SJCRH30 (cell line): ENCODE data around the gene TIMM22. TPM values are rescaled to one million over a fixed set of nuclear protein-coding genes. Genes with fewer than 3 reads are reported as not detected.
A peak's percentile ranks its signal among the peaks of the same experiment; 100 is the strongest.
"Not testable (repeated sequence)": the region's sequence is repeated elsewhere in the genome, so short reads cannot be mapped to it uniquely, and the experiment has no call there.

Source experiments
- DNase-seq, 2 experiments: peaks; one replicate each; pipeline ENCODE4 v3.0.0-alpha.2; 2015 to 2020
- H3K27ac ChIP-seq: fragments of 250-450 bp; sonication (Bioruptor Pico); 2 replicates; pipeline ENCODE4 v1.5.1; 2020; ENCODE audit warnings: mild to moderate bottlenecking, moderate library complexity
- H3K27me3 ChIP-seq: fragments of 250-450 bp; sonication (Bioruptor Pico); 2 replicates; pipeline ENCODE4 v1.5.1; 2020; ENCODE audit warnings: mild to moderate bottlenecking, moderate library complexity
- H3K36me3 ChIP-seq: fragments of 250-450 bp; sonication (Bioruptor Pico); 2 replicates; pipeline ENCODE4 v1.5.1; 2020; ENCODE audit warnings: mild to moderate bottlenecking, moderate library complexity
- H3K4me1 ChIP-seq: fragments of 250-450 bp; sonication (Bioruptor Pico); 2 replicates; pipeline ENCODE4 v1.5.1; 2020; ENCODE audit warnings: mild to moderate bottlenecking, moderate library complexity
- H3K4me3 ChIP-seq: fragments of 250-450 bp; sonication (Bioruptor Pico); 2 replicates; pipeline ENCODE4 v1.5.1; 2020; ENCODE audit warnings: mild to moderate bottlenecking, moderate library complexity
- H3K9me3 ChIP-seq: fragments of 250-450 bp; sonication (Bioruptor Pico); replicated peaks from 2 replicates; pipeline ENCODE4 v1.5.1; 2020; ENCODE audit warnings: mild to moderate bottlenecking, moderate library complexity
- total RNA-seq: library from RNA; depleted of rRNA; stranded (reverse); fragments of >200 nt; shearing (Covaris generic); gene quantifications from 2 replicates; pipeline ENCODE4 v1.2.3, GENCODE V29; 2014; rRNA removed

Gene TIMM22
- 15.6 and 17.4 TPM in 2 replicates for total RNA-seq

- DNase-seq = peak; percentile 88 to 94
- H3K4me3 ChIP-seq = peak within 1 kb of the TSS; percentile 91
- no peaks in the 10 kb centered on the region for H3K9me3 ChIP-seq
- no peaks in the 10 kb centered on the region for H3K27me3 ChIP-seq
- H3K27ac ChIP-seq = peak within 1 kb of the TSS; percentile 97
- peaks cover 11% of the 10 kb centered on the region for H3K36me3 ChIP-seq
- H3K4me1 ChIP-seq = peaks cover 16% of the 10 kb centered on the region
Observed at GRCh38 chr17:996554-997344, at the start of gene TIMM22. Gene TIMM22, plus strand, starts transcription at chr17:997129. Its CDS starts 14 bp downstream, at chr17:997143.

- DNase-seq = peak; percentile 84 to 90
- peak overlapping the region; percentile 27; the same call in 1 of the 2 replicates for H3K27ac ChIP-seq
- H3K9me3 ChIP-seq = no peaks in the 10 kb centered on the region
Observed at GRCh38 chr17:948284-948852, 48.6 kb upstream of the TIMM22 start.

GRCh38 chr17:949623-950303 lies 47.2 kb upstream of the TIMM22 start:
- H3K4me1 ChIP-seq = peaks cover 11% of the 10 kb centered on the region; the same call in 1 of the 2 replicates
- no peaks in the 10 kb centered on the region for H3K36me3 ChIP-seq
- no peaks in the 10 kb centered on the region for H3K27me3 ChIP-seq
- H3K4me3 ChIP-seq = no peak overlapping the region
- H3K27ac ChIP-seq = no peak overlapping the region
- H3K9me3 ChIP-seq = no peaks in the 10 kb centered on the region
- no peak for DNase-seq

More at GRCh38 chr17:948284-948852, 48.6 kb upstream of the TIMM22 start:
- Histone ChIP-seq H3K4me3 (no peak overlapping the region), H3K36me3 (no peaks in the 10 kb centered on the region), H3K4me1 (peaks cover 11% of the 10 kb centered on the region; the same call in 1 of the 2 replicates), H3K27me3 (no peaks in the 10 kb centered on the region)

GRCh38 chr17:951325-952132 lies 45.4 kb upstream of the TIMM22 start:
- H3K4me3 ChIP-seq = peak overlapping the region; percentile 48
- no peaks in the 10 kb centered on the region for H3K27me3 ChIP-seq
- H3K9me3 ChIP-seq = no peaks in the 10 kb centered on the region
- peaks cover 11% of the 10 kb centered on the region; the same call in 1 of the 2 replicates for H3K4me1 ChIP-seq
- H3K36me3 ChIP-seq = no peaks in the 10 kb centered on the region
- peak overlapping the region; percentile 99 for H3K27ac ChIP-seq
- DNase-seq = peak; percentile 88

GRCh38 chr17:952592-952991 lies 44.3 kb upstream of the TIMM22 start:
- H3K9me3 ChIP-seq, H3K27ac ChIP-seq, H3K36me3 ChIP-seq, H3K4me3 ChIP-seq, DNase-seq, H3K27me3 ChIP-seq: not testable (repeated sequence)
- peaks cover 11% of the 10 kb centered on the region for H3K4me1 ChIP-seq

- Histone ChIP-seq H3K27ac (no peak overlapping the region), H3K4me1 (peaks cover 14% of the 10 kb centered on the region), H3K27me3 (no peaks in the 10 kb centered on the region), H3K4me3 (no peak overlapping the region), H3K36me3 (no peaks in the 10 kb centered on the region), H3K9me3 (no peaks in the 10 kb centered on the region)
- no peak for DNase-seq
Observed at GRCh38 chr17:953767-954166, 43.2 kb upstream of the TIMM22 start.

- H3K4me1 ChIP-seq = peaks cover 14% of the 10 kb centered on the region
- no peaks in the 10 kb centered on the region for H3K36me3 ChIP-seq
- no peaks in the 10 kb centered on the region for H3K27me3 ChIP-seq
- peak overlapping the region; percentile 15; the same call in 1 of the 2 replicates for H3K27ac ChIP-seq
- H3K4me3 ChIP-seq = no peak overlapping the region
- H3K9me3 ChIP-seq = no peaks in the 10 kb centered on the region
- DNase-seq = peak; percentile 51 to 57
Observed at GRCh38 chr17:954431-955164, 42.3 kb upstream of the TIMM22 start.

GRCh38 chr17:956905-957304 lies 40.0 kb upstream of the TIMM22 start:
- Histone ChIP-seq H3K27me3 (no peaks in the 10 kb centered on the region), H3K27ac (no peak overlapping the region)
- DNase-seq = no peak

GRCh38 chr17:957856-958421 lies 39.0 kb upstream of the TIMM22 start:
- no peak overlapping the region for H3K27ac ChIP-seq
- H3K27me3 ChIP-seq = no peaks in the 10 kb centered on the region
- no peaks in the 10 kb centered on the region for H3K36me3 ChIP-seq
- no peak overlapping the region for H3K4me3 ChIP-seq
- DNase-seq = no peak
- H3K9me3 ChIP-seq = no peaks in the 10 kb centered on the region
- H3K4me1 ChIP-seq = peaks cover 5% of the 10 kb centered on the region

More at GRCh38 chr17:956905-957304, 40.0 kb upstream of the TIMM22 start:
- H3K9me3 ChIP-seq = no peaks in the 10 kb centered on the region
- H3K4me1 ChIP-seq = peaks cover 5% of the 10 kb centered on the region
- no peak overlapping the region for H3K4me3 ChIP-seq
- no peaks in the 10 kb centered on the region for H3K36me3 ChIP-seq

- no peaks in the 10 kb centered on the region for H3K27me3 ChIP-seq
- no peaks in the 10 kb centered on the region for H3K9me3 ChIP-seq
- no peak overlapping the region for H3K27ac ChIP-seq
- no peak for DNase-seq
- H3K36me3 ChIP-seq = no peaks in the 10 kb centered on the region
- H3K4me3 ChIP-seq = no peak overlapping the region
- peaks cover 6% of the 10 kb centered on the region for H3K4me1 ChIP-seq
Observed at GRCh38 chr17:958712-959451, 38.0 kb upstream of the TIMM22 start.

GRCh38 chr17:962166-962565 lies 34.8 kb upstream of the TIMM22 start:
- peaks cover 13% of the 10 kb centered on the region for H3K4me1 ChIP-seq
- H3K4me3 ChIP-seq = no peak overlapping the region

GRCh38 chr17:962670-963069 lies 34.3 kb upstream of the TIMM22 start:
- Histone ChIP-seq H3K27ac (no peak overlapping the region), H3K4me1 (peaks cover 13% of the 10 kb centered on the region), H3K4me3 (no peak overlapping the region), H3K27me3 (no peaks in the 10 kb centered on the region), H3K36me3 (no peaks in the 10 kb centered on the region), H3K9me3 (no peaks in the 10 kb centered on the region)
- no peak for DNase-seq

More at GRCh38 chr17:962166-962565, 34.8 kb upstream of the TIMM22 start:
- Histone ChIP-seq H3K36me3 (no peaks in the 10 kb centered on the region), H3K27me3 (no peaks in the 10 kb centered on the region), H3K27ac (no peak overlapping the region), H3K9me3 (no peaks in the 10 kb centered on the region)
- DNase-seq = no peak

- H3K9me3 ChIP-seq = no peaks in the 10 kb centered on the region
- H3K27ac ChIP-seq = peak overlapping the region; percentile 46
- peaks cover 20% of the 10 kb centered on the region; the same call in 1 of the 2 replicates for H3K4me1 ChIP-seq
- H3K4me3 ChIP-seq = peak overlapping the region; percentile 16
- DNase-seq = peak; percentile 62 to 72
- no peaks in the 10 kb centered on the region for H3K36me3 ChIP-seq
- no peaks in the 10 kb centered on the region for H3K27me3 ChIP-seq
Observed at GRCh38 chr17:964876-965275, 32.1 kb upstream of the TIMM22 start.
